ENCODE results near the gene SLC7A1.

SLC7A1 gene

GRCh38 chr13:29530901-29531300, 64.6 kb downstream of the SLC7A1 start:
- no peak for TF ChIP-seq CTCF (IDR thresholded peaks at IDR 0.05; ENCODE audit: low read depth, low read length)

GRCh38 chr13:29529754-29530153, 65.7 kb downstream of the SLC7A1 start:
- no peak overlapping the region for H3K4me3 ChIP-seq (replicated peaks in 1 of 2; ENCODE audit: low read depth in 2 of 2, low read length in 2 of 2)
- DNase-seq (ENCODE audit: low read depth in 2 of 2) = no peak
- TF ChIP-seq CTCF (IDR thresholded peaks at IDR 0.05; ENCODE audit: low read depth, low read length) = no peak

More at GRCh38 chr13:29530901-29531300, 64.6 kb downstream of the SLC7A1 start:
- no peak for DNase-seq (ENCODE audit: low read depth in 2 of 2)
- no peak overlapping the region for H3K4me3 ChIP-seq (replicated peaks in 1 of 2; ENCODE audit: low read depth in 2 of 2, low read length in 2 of 2)

- no peak overlapping the region for H3K4me3 ChIP-seq (replicated peaks in 1 of 2; ENCODE audit: low read depth in 2 of 2, low read length in 2 of 2)
- no peak for TF ChIP-seq CTCF (IDR thresholded peaks at IDR 0.05; ENCODE audit: low read depth, low read length)
- DNase-seq (ENCODE audit: low read depth in 2 of 2) = no peak
These were observed 67.6 kb downstream of the SLC7A1 start for GRCh38 chr13:29527916-29528315.

GRCh38 chr13:29527511-29527910, 68.0 kb downstream of the SLC7A1 start:
- no peak for TF ChIP-seq CTCF (IDR thresholded peaks at IDR 0.05; ENCODE audit: low read depth, low read length)
- no peak overlapping the region for H3K4me3 ChIP-seq (replicated peaks in 1 of 2; ENCODE audit: low read depth in 2 of 2, low read length in 2 of 2)
- no peak for DNase-seq (ENCODE audit: low read depth in 2 of 2)

- no peak for DNase-seq (ENCODE audit: low read depth in 2 of 2)
- TF ChIP-seq CTCF (IDR thresholded peaks at IDR 0.05; ENCODE audit: low read depth, low read length) = no peak
- H3K4me3 ChIP-seq (replicated peaks in 1 of 2; ENCODE audit: low read depth in 2 of 2, low read length in 2 of 2) = no peak overlapping the region
These were observed 68.7 kb downstream of the SLC7A1 start for GRCh38 chr13:29526741-29527140.

GRCh38 chr13:29525757-29526156, 69.7 kb downstream of the SLC7A1 start:
- H3K4me3 ChIP-seq (replicated peaks in 1 of 2; ENCODE audit: low read depth in 2 of 2, low read length in 2 of 2) = no peak overlapping the region
- no peak for TF ChIP-seq CTCF (IDR thresholded peaks at IDR 0.05; ENCODE audit: low read depth, low read length)
- no peak for DNase-seq (ENCODE audit: low read depth in 2 of 2)

GRCh38 chr13:29524641-29525040, 70.8 kb downstream of the SLC7A1 start:
- DNase-seq (ENCODE audit: low read depth in 2 of 2) = no peak
- no peak for TF ChIP-seq CTCF (IDR thresholded peaks at IDR 0.05; ENCODE audit: low read depth, low read length)
- H3K4me3 ChIP-seq (replicated peaks in 1 of 2; ENCODE audit: low read depth in 2 of 2, low read length in 2 of 2) = no peak overlapping the region

All from cardiac fibroblast (primary cell).